Stimulated activated CD4-positive, alpha-beta T cell treated with anti-CD3 and anti-CD28 coated beads, Interleukin-4, amount 100 ng/mL, for 48 hours (primary cell): Measurements from ENCODE around the gene CEP83.
"Not testable (repeated sequence)": the region's sequence is repeated elsewhere in the genome, so short reads cannot be mapped to it uniquely, and the experiment has no call there.

Source experiments
- DNase-seq, 2 donors: peaks; one replicate each; pipeline ENCODE4 v3.0.0-alpha.2; 2020; ENCODE audit warnings: low read depth in 2 of 2

CEP83 gene

DNA sequence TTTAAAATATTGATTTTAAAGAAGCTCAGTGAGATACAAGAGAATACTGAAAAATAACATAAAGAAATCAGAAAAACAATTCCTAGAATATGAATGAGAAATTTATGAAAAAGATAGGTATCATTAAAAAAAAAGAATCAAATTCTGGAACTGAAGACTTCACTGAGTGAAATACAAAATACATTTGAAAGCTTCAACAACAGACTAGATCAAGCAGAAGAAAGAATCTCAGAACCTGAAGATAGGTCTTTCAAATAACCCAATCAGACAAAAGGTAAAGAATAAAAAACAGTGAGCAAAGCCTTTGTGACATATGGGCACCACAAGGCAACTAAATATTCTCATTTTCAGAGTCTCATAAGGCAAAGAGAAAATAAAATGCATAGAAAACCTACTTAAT is 29.4 kb downstream of the CEP83 start:
- DNase-seq = no peak

GRCh38 chr12:94429633-94430032 is 30.0 kb downstream of the CEP83 start:
- DNase-seq = no peak

DNA sequence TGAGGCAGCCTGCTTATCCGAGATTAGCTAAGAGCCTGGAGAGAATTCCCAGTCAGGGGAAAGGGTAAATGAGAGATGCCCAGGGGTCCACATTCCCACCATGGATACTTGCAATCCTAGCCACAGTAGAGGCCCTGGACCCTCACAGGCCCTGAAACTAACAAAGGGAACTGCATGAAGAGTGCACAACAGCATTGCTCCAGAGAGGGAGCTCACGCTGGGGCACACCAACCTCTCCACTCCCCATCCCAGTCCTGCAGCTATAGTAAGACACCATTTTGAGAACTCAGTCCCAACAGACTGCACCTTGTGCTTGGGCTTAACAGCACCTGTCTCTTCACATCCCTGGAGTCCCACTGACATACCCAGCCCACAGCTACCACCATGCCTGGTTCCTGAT is 30.5 kb downstream of the CEP83 start:
- no peak for DNase-seq

DNA sequence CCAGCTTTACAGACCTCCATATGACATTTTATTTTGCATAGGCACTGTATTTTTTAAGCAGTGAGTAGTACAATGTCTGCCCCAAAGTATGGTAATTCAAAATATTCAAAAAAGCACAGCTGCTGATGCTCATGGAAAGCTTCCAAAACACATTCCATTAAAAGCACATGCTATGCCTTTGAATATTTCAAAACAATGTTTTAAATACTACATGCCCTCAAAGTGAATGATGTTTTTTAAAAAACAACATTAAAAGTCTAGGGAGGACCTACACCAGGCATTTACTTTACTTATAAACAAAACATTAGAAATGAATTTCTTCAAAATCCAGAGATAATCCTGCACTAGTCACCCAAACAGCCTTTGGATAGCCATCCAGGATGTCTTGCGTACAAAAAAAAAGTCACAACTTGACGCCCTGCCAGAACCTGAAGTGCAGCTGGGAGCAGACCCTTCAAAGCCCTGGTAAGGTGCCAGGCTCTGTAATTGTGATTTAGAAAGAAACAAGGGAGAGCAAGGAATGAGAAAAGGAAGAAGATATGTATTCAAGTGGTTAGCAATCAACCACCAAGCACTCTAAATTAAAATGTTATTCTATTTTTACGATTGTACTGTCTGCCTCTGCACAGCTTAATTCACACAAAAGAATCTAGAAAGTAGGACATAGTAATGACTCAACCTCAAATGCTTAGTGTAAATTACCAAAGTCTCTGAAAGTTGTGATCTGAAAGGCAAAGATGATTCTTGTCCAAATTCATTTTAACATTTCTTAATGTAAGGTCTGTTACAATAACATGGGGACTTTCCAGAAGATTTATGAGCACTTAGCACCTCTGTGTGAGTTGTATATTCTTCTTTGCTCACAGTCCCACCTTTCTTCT is 31.9 kb downstream of the CEP83 start:
- DNase-seq = no peak

- DNase-seq = no peak
Observed at GRCh38 chr12:94426049-94426448, 33.6 kb downstream of the CEP83 start.

DNA sequence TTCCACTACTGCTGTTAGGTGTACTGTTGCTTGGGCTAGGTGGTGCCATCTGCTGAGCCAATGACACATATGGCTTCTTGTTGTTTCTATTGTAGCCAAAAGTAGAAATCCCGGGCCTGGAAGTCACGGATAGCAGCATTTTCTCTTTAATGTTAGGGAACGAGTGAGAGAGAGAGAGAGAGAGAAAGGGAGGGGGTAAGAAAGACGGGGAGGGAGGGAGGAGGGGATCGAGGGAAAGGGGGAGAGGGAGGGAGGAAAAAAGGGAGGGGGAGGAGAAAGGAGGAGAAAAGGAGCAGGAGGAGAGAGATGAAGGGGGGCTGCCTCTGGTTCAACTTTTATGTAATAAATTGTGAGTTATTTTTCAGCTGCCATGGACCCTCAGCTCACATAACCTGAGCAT is 34.8 kb downstream of the CEP83 start:
- DNase-seq = not testable (repeated sequence)

GRCh38 chr12:94421868-94422740 is 37.6 kb downstream of the CEP83 start:
- DNase-seq = no peak

- DNase-seq = no peak
Observed at GRCh38 chr12:94418517-94418916, 41.1 kb downstream of the CEP83 start.

- no peak for DNase-seq
Observed at GRCh38 chr12:94416613-94417012, 43.1 kb downstream of the CEP83 start.

DNA sequence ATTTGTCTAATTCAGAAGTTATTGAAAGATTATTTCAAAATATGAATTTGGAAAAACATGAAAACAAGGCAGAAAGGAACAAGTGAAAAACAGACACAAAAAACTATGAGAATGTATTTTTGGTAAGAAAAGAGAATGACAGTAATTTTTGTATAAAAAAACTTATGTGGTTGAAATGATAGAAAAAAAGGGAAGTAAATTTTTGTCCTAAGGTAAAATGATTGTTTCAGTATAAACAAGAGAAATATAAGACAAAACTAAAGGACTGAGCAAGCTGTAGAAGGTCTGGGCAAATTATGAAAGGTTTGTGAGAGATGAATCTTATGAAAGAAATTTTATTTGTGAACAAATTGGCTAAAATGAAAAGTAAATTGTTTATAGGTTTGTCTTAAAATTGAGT is 44.6 kb downstream of the CEP83 start:
- DNase-seq = no peak

GRCh38 chr12:94405413-94406116 is 54.1 kb downstream of the CEP83 start:
- DNase-seq = no peak

DNA sequence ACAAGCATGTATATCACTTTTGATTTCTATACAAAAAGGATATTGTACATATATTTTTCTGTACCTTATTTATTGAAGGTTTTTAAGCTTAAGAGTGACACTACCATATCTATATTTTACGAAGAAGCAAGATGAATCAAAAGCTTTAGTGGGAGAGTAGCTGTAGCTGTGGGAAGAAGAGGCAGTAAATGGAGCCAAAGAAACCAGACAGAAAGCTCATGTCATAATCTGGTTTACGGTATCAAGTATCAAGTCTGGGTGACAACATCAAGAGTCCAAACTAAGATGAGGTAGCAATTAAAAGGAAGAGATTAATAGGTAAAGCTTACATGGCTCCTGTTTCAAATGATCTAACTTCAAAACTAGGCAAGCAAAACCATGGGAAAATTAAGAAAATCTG is 54.8 kb downstream of the CEP83 start:
- no peak for DNase-seq

- DNase-seq = no peak
Observed at GRCh38 chr12:94401326-94401725, 58.3 kb downstream of the CEP83 start.

- not testable (repeated sequence) for DNase-seq
Observed at GRCh38 chr12:94398685-94399084, 61.0 kb downstream of the CEP83 start.

DNA sequence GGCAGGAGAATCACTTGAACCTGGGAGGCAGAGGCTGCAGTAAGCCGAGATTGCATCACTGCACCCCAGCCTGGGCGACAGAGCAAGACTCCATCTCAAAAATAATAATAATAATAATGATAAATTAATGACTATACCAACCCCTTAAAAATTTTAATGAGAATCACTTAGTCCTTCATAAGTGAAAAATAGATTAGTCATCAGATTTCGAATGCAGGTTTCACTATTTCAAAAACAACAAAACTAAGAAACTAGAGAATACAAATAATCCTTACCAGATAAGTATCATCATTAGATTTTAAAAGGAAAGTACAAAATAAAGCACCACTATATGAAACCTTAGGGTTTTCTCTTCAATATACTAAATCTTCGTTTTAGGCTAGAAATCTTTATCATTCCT is 62.3 kb downstream of the CEP83 start:
- no peak for DNase-seq

DNA sequence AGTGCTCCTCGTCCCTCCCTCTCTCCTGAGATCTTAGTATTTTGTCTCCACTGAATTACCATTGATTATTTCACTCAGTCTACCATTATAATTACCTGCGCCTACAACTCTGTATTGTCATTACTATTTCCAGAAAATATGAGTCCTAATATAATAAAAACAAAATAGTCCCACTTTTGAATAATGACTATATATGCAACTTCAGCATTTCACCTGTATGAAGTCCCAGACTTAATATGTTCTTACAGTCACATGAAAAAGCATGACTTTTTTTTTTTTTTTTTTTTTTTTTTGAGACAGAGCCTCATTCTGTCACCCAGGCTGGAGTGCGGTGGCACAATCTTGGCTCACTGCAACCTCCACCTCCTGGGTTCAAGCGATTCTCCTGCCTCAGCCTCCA is 63.7 kb downstream of the CEP83 start:
- not testable (repeated sequence) for DNase-seq

DNA sequence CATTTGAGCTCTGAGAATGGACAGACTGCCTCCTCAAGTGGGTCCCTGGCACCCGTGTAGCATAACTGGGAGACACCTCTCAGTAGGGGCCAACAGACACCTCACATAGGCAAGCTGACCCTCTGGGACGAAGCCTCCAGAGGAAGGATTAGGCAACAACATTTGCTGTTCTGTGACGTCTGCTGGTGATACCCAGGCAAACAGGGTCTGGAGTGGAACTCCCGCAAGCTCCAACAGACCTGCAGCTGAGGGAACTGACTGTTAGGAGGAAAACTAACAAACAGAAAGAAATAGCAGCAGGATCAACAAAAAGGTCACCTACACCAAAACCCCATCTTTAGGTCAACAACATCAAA is 69.6 kb downstream of the CEP83 start:
- no peak for DNase-seq

DNA sequence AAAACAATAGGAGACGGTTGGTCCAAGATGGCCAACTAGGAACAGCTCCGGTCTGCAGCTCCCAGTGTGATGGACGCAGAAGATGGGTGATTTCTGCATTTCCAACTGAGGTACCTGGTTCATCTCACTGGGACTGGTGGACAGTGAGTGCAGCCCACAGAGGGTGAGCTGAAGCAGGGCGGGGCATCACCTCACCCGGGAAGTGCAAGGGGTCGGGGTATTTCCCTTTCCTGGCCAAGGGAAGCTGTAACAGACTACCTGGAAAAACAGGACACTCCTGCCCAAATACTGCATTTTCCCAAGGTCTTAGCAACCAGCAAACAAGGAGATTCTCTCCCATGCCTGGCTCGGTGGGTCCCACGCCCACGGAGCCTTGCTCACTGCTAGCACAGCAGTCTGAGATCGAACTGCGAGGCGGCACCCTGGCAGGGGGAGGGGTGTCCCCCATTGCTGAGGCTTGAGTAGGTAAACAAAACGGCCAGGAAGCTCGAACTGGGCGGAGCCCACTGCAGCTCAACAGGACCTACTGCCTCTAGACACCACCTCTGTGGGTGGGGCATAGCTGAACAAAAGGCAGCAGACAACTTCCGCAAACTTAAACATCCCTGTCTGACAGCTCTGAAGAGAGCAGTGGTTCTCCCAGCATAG is 70.1 kb downstream of the CEP83 start:
- DNase-seq = not testable (repeated sequence)

GRCh38 chr12:94386422-94386821 is 73.2 kb downstream of the CEP83 start:
- DNase-seq = no peak

DNA sequence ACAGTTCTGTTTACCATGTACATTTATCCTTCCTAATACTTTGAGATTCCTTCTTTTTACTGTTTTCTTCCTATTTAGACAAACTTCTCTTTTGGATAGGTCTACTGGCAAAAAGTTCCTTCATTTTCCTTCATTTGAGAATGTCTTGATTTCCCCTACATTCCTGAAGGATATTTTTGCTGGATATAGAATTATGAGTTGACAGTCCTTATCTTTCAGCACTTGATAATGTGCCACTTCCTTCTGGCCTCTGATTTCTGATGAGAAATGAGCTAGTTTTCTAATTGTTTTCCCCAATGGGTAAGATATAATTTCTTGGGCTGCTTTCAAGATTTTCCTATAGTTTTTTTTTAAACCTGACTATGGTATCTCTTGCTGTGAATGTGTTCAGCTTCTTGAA is 75.6 kb downstream of the CEP83 start:
- DNase-seq = no peak

GRCh38 chr12:94380507-94380906 is 79.2 kb downstream of the CEP83 start:
- no peak for DNase-seq
